ENCODE data around the gene STOX2.

- TF ChIP-seq PBX3 (CRISPR knock-in tag; IDR thresholded peaks at IDR 0.05; ENCODE audit: borderline replicate concordance) (no peak), PHF20 (CRISPR knock-in tag; IDR thresholded peaks at IDR 0.05) (no peak), CTCF (CRISPR knock-in tag; IDR thresholded peaks at IDR 0.05) (no peak), ZNF704 (CRISPR knock-in tag; IDR thresholded peaks at IDR 0.05; ENCODE audit: borderline replicate concordance) (no peak), RARG (CRISPR knock-in tag; IDR thresholded peaks at IDR 0.05; ENCODE audit: low read depth) (no peak), RAD21 (CRISPR knock-in tag; IDR thresholded peaks at IDR 0.05) (no peak), CC2D1A (CRISPR knock-in tag; IDR thresholded peaks at IDR 0.05) (no peak), ZNF569 (CRISPR knock-in tag; IDR thresholded peaks at IDR 0.05; ENCODE audit: borderline replicate concordance) (no peak), DMAP1 (CRISPR knock-in tag; IDR thresholded peaks at IDR 0.05) (no peak), SMARCE1 (IDR thresholded peaks at IDR 0.05; ENCODE audit: borderline replicate concordance) (no peak), SETDB1 (CRISPR knock-in tag; IDR thresholded peaks at IDR 0.05; ENCODE audit: borderline replicate concordance) (no peak), MAX (IDR thresholded peaks at IDR 0.05) (no peak), KAT2B (IDR thresholded peaks at IDR 0.05; ENCODE audit: borderline replicate concordance, low read depth, low read length) (no peak)
Measured at GRCh38 chr4:183885205-183885720, 19.8 kb upstream of the STOX2 start.
